ENCODE data around the gene ZNRF3. TPM values are rescaled to one million over a fixed set of nuclear protein-coding genes. Genes with fewer than 3 reads are reported as not detected.

ZNRF3 gene
- polyA plus RNA-seq, 1 of the 3 experiments (the other 2 are of a cell fraction), result 4.2 TPM

DNA sequence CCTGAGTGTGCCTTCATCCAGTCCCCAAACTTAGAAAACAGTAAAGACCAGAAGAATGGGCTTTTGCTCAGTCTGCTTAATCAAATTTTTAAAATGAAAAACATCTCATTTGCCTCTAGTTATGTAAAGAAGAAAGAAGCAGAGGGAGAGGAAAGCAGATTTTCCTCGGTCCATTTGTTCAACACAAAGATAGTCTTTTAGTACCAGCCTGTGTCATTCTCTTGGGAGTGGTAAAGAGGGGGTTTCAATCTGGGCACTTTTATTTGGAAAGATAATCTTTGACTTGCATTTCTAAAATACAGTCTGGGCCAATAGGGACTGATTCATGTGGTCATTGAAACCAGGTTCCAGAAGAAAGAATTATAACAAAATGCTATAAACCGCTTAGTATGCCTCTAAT, 218.9 kb downstream of the ZNRF3 start:
- H3K79me2 ChIP-seq (ENCODE audit: insufficient read depth), result no peaks in the 10 kb centered on the region
- CTCF ChIA-PET, result interaction anchor here (1.5 to 2.1 kb wide), 4 partner anchors 9 to 143 kb away, joined by 3 to 5 read pairs (median 4); no protein-coding TSS in a partner anchor

DNA sequence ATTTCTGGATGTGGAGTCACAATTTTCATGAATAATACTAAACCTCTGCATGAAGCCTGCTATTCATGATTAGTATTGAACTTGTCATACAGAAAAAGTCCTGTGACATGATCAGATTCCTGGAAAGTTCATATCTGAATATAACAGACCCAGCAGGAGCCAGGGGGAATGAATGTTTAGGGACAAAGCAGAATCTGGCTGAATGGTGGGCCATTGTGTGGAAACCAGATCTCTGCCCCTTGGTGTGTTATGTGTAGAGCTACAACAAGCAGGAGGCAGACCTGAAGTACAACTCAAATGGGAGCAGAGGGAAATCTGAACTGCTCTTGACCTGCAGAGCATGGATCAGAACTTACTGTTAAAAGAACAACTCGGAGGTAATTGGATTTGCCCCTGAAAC, 219.7 kb downstream of the ZNRF3 start:
- CTCF ChIA-PET, result interaction anchor here (1.5 to 2.1 kb wide), 2 partner anchors 10 to 51 kb away, joined by 3 to 5 read pairs; no protein-coding TSS in a partner anchor

More for the DNA sequence above, 218.9 kb downstream of the ZNRF3 start:
- no peak for DNase-seq
- Histone ChIP-seq H3K4me3 (ENCODE audit: low read depth in 2 of 2, low read length in 1 of 2) (no peak overlapping the region), H3K9me2 (no peaks in the 10 kb centered on the region), H3K36me3 (replicated peaks in 1 of 2; ENCODE audit: control insufficient read depth in 1 of 2, insufficient read depth in 2 of 2, low read length in 1 of 2) (peaks cover 0 to 7% of the 10 kb centered on the region in 2 experiments), H2AFZ (ENCODE audit: low read depth) (no peak overlapping the region), H3K4me1 (ENCODE audit: control insufficient read depth in 1 of 2, insufficient read depth in 2 of 2, low read depth in 1 of 2, low read length in 1 of 2) (peaks cover 0 to 2% of the 10 kb centered on the region in 2 experiments; a peak in 1 of 4 replicates), H4K20me1 (ENCODE audit: insufficient read depth) (no peaks in the 10 kb centered on the region), H3K9ac (no peak overlapping the region), H3F3A (replicated peaks; ENCODE audit: insufficient read depth) (no peaks in the 10 kb centered on the region), H3K9me3 (no peaks in the 10 kb centered on the region), H3K4me2 (no peak overlapping the region), H3K27me3 (ENCODE audit: insufficient read depth) (no peaks in the 10 kb centered on the region), H3K27ac (ENCODE audit: low read depth in 2 of 2, low read length in 1 of 2) (no peak overlapping the region)
- 97% methylated on average over 2 of the region's 2 CpGs for WGBS (ENCODE audit: low lambda C conversion rate)
- POLR2A ChIA-PET, result no interaction called here
- TF ChIP-seq RAD21 (IDR thresholded peaks at IDR 0.05; ENCODE audit: low read length) (no peak), IRF3 (IDR thresholded peaks at IDR 0.05; ENCODE audit: low read depth, low read length) (no peak), CHD2 (IDR thresholded peaks at IDR 0.05; ENCODE audit: low read length, partially characterized antibody) (no peak), YY1 (IDR thresholded peaks at IDR 0.05; ENCODE audit: low read depth) (no peak), RFX5 (IDR thresholded peaks at IDR 0.05; ENCODE audit: low read length) (no peak), TEAD4 (IDR thresholded peaks at IDR 0.05; ENCODE audit: borderline replicate concordance, insufficient read depth) (no peak), MXI1 (IDR thresholded peaks at IDR 0.05; ENCODE audit: low read depth, low read length) (no peak), POLR2AphosphoS5 (IDR thresholded peaks at IDR 0.05; ENCODE audit: low read depth, low read length) (no peak), GATA2 (CRISPR knock-in tag; IDR thresholded peaks at IDR 0.05) (no peak)
- TF ChIP-seq, protein P1, sequence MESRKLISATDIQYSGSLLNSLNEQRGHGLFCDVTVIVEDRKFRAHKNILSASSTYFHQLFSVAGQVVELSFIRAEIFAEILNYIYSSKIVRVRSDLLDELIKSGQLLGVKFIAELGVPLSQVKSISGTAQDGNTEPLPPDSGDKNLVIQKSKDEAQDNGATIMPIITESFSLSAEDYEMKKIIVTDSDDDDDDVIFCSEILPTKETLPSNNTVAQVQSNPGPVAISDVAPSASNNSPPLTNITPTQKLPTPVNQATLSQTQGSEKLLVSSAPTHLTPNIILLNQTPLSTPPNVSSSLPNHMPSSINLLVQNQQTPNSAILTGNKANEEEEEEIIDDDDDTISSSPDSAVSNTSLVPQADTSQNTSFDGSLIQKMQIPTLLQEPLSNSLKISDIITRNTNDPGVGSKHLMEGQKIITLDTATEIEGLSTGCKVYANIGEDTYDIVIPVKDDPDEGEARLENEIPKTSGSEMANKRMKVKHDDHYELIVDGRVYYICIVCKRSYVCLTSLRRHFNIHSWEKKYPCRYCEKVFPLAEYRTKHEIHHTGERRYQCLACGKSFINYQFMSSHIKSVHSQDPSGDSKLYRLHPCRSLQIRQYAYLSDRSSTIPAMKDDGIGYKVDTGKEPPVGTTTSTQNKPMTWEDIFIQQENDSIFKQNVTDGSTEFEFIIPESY (IDR thresholded peaks at IDR 0.05; ENCODE audit: borderline replicate concordance, low read depth), result no peak

More for the DNA sequence above, 219.7 kb downstream of the ZNRF3 start:
- no peak overlapping the region for H3K4me2 ChIP-seq
- H3K27me3 ChIP-seq (ENCODE audit: insufficient read depth), result no peaks in the 10 kb centered on the region
- POLR2A ChIA-PET, result no interaction called here
- H3K4me3 ChIP-seq (ENCODE audit: low read depth in 2 of 2, low read length in 1 of 2), result no peak overlapping the region
- no peaks in the 10 kb centered on the region for H3K79me2 ChIP-seq (ENCODE audit: insufficient read depth)
- H4K20me1 ChIP-seq (ENCODE audit: insufficient read depth), result no peaks in the 10 kb centered on the region
- H3K36me3 ChIP-seq (replicated peaks in 1 of 2; ENCODE audit: control insufficient read depth in 1 of 2, insufficient read depth in 2 of 2, low read length in 1 of 2), result peaks cover 0 to 7% of the 10 kb centered on the region in 2 experiments
- no peak overlapping the region for H2AFZ ChIP-seq (ENCODE audit: low read depth)
- peaks cover 0 to 2% of the 10 kb centered on the region in 2 experiments; a peak in 1 of 4 replicates for H3K4me1 ChIP-seq (ENCODE audit: control insufficient read depth in 1 of 2, insufficient read depth in 2 of 2, low read depth in 1 of 2, low read length in 1 of 2)
- H3K27ac ChIP-seq (ENCODE audit: low read depth in 2 of 2, low read length in 1 of 2), result no peak overlapping the region
- H3K9ac ChIP-seq, result no peak overlapping the region
- H3K9me3 ChIP-seq, result no peaks in the 10 kb centered on the region
- TF ChIP-seq NFIC (IDR thresholded peaks at IDR 0.05; ENCODE audit: borderline replicate concordance) (no peak), TEAD4 (IDR thresholded peaks at IDR 0.05; ENCODE audit: borderline replicate concordance, insufficient read depth) (no peak), RFX5 (IDR thresholded peaks at IDR 0.05; ENCODE audit: low read length) (no peak), FOSL2 (IDR thresholded peaks at IDR 0.05; ENCODE audit: borderline replicate concordance, low read depth) (no peak)
- TF ChIP-seq, protein P1 (IDR thresholded peaks at IDR 0.05; ENCODE audit: borderline replicate concordance, low read depth), result no peak
- DNase-seq, result no peak
- WGBS (ENCODE audit: low lambda C conversion rate), result 69% methylated on average over 1 of the region's 1 CpG
- peaks cover 3% of the 10 kb centered on the region for H3F3A ChIP-seq (replicated peaks; ENCODE audit: insufficient read depth)
- H3K9me2 ChIP-seq, result no peaks in the 10 kb centered on the region

Data from SK-N-SH (cell line).